Suprapubic skin (tissue), 4 donors: ENCODE results near the gene VWA3B. TPM values are rescaled to one million over a fixed set of nuclear protein-coding genes. Genes with fewer than 3 reads are reported as not detected.

Experiments used
- DNase-seq, 2 donors: peaks; one replicate each; pipeline ENCODE4 v3.0.0-alpha.2; 2019; ENCODE audit warnings: low spot score in 2 of 2
- H3K27ac ChIP-seq: fragments of 200-600 bp; sonication (generic); one replicate; pipeline ENCODE4 v1.5.1; 2019
- H3K27me3 ChIP-seq: fragments of 200-600 bp; sonication (generic); one replicate; pipeline ENCODE4 v1.5.1; 2019
- H3K36me3 ChIP-seq: fragments of 200-600 bp; sonication (generic); one replicate; pipeline ENCODE4 v1.5.1; 2019
- H3K4me1 ChIP-seq: fragments of 200-600 bp; sonication (generic); one replicate; pipeline ENCODE4 v1.5.1; 2019
- H3K4me3 ChIP-seq: fragments of 200-600 bp; sonication (generic); one replicate; pipeline ENCODE4 v1.5.1; 2019; ENCODE audit warnings: mild to moderate bottlenecking
- H3K9me3 ChIP-seq: fragments of 200-600 bp; sonication (generic); one replicate; pipeline ENCODE4 v1.5.1; 2019
- EP300 ChIP-seq: sonication (generic); formaldehyde crosslinking; IDR thresholded peaks from one replicate; pipeline ENCODE4 v1.6.1; 2017; ENCODE audit warnings: antibody characterized with exemption
- POLR2A ChIP-seq, 2 donors: fragments of 450-650 bp; IDR thresholded peaks; one replicate each; pipeline ENCODE4 v1.6.1; 2017; ENCODE audit warnings: antibody characterized with exemption in 2 of 2, mild to moderate bottlenecking in 2 of 2, moderate library complexity in 2 of 2
- POLR2AphosphoS5 ChIP-seq, 3 donors: sonication (generic); formaldehyde crosslinking; IDR thresholded peaks; one replicate each; pipeline ENCODE4 v1.6.1; 2017; ENCODE audit warnings: antibody characterized with exemption in 3 of 3
- WGBS: methylation state at CpG from one replicate; pipeline ENCODE4 v1.1.5; 2018; 5-methylcytosine and 5-hydroxymethylcytosine counted together
- total RNA-seq, 4 donors: library from RNA; depleted of rRNA; stranded (reverse); fragments of >200 nt; gene quantifications; one replicate each; pipeline ENCODE4 v1.1.0, GENCODE V29; 2016
- TF ChIP-seq, protein P1 (sequence below), 2 donors: fragments of 200-600 bp in 1 of 2; fragments of 450-650 bp in 1 of 2; sonication (generic) in 1 of 2; IDR thresholded peaks; one replicate each; pipeline ENCODE4 v1.5.1; 2016 to 2019; ENCODE audit warnings: antibody characterized with exemption in 2 of 2, mild to moderate bottlenecking in 1 of 2, moderate library complexity in 1 of 2

The VWA3B gene
- total RNA-seq, 4 donors from 2014 or later: not detected

DNA sequence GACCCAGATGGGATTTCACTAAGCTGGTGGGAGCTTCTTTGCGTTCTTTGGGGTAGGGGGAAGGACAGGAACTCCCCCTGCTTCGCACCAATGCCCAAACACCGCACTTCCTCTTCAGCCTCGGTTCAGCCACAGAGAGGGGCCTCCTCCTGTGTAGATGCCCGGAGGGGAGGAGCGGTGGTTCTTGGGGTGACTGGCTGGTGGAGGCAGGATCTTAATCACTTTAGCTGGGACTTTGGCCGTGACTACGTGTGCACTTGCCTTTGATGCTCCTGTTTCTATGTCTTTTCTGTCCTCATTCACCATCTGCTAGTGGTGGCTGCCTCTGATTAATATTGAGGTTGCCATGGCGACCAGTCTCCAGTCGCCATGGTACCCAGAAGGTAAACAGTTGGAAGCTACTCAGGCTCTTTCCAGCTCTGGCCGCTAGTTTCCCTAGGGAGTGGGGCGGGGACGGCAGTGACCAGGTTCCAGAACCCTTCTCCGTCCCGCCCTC, 261.1 kb downstream of the VWA3B start:
- TF ChIP-seq, protein P1, sequence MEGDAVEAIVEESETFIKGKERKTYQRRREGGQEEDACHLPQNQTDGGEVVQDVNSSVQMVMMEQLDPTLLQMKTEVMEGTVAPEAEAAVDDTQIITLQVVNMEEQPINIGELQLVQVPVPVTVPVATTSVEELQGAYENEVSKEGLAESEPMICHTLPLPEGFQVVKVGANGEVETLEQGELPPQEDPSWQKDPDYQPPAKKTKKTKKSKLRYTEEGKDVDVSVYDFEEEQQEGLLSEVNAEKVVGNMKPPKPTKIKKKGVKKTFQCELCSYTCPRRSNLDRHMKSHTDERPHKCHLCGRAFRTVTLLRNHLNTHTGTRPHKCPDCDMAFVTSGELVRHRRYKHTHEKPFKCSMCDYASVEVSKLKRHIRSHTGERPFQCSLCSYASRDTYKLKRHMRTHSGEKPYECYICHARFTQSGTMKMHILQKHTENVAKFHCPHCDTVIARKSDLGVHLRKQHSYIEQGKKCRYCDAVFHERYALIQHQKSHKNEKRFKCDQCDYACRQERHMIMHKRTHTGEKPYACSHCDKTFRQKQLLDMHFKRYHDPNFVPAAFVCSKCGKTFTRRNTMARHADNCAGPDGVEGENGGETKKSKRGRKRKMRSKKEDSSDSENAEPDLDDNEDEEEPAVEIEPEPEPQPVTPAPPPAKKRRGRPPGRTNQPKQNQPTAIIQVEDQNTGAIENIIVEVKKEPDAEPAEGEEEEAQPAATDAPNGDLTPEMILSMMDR (IDR thresholded peaks at IDR 0.05): no peak
- TF ChIP-seq POLR2A (IDR thresholded peaks at IDR 0.05): no peak
- no peak for TF ChIP-seq POLR2AphosphoS5 (IDR thresholded peaks at IDR 0.05)
- no peak for TF ChIP-seq EP300
- Histone ChIP-seq H3K4me3 (no peak overlapping the region), H3K27ac (no peak overlapping the region), H3K27me3 (peaks cover 76% of the 10 kb centered on the region), H3K36me3 (no peaks in the 10 kb centered on the region), H3K4me1 (peaks cover 19% of the 10 kb centered on the region), H3K9me3 (no peaks in the 10 kb centered on the region)
- WGBS: 10% methylated on average over 12 of the region's 15 CpGs
- DNase-seq: no peak

DNA sequence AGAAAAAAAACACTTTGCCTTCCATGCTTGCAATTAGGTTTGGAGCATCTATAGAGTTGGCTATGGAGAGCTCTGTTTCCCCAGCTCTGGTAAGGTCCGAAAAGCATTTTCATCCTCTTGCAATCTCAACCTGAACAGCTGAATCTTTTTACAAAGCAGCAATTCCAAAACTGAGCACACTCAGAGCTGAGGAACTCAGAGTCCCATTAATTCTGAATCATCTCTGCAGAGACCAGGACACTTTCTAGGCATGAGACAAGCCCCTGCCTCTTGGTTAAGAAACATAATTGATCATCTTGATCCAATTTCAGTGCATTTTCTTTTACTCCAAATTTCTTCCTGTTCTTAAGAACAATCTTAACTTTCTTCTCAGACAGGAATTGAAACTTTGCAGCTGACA, 263.4 kb downstream of the VWA3B start:
- no peaks in the 10 kb centered on the region for H3K36me3 ChIP-seq
- H3K4me3 ChIP-seq: no peak overlapping the region
- no peak overlapping the region for H3K27ac ChIP-seq
- WGBS: 92% methylated on average over 1 of the region's 1 CpG
- peaks cover 58% of the 10 kb centered on the region for H3K27me3 ChIP-seq
- peaks cover 19% of the 10 kb centered on the region for H3K4me1 ChIP-seq
- no peaks in the 10 kb centered on the region for H3K9me3 ChIP-seq
- no peak for DNase-seq
- no peak for TF ChIP-seq POLR2AphosphoS5 (IDR thresholded peaks at IDR 0.05)
- no peak for TF ChIP-seq POLR2A (IDR thresholded peaks at IDR 0.05)
- TF ChIP-seq, protein P1 (IDR thresholded peaks at IDR 0.05): no peak
- TF ChIP-seq EP300: no peak

DNA sequence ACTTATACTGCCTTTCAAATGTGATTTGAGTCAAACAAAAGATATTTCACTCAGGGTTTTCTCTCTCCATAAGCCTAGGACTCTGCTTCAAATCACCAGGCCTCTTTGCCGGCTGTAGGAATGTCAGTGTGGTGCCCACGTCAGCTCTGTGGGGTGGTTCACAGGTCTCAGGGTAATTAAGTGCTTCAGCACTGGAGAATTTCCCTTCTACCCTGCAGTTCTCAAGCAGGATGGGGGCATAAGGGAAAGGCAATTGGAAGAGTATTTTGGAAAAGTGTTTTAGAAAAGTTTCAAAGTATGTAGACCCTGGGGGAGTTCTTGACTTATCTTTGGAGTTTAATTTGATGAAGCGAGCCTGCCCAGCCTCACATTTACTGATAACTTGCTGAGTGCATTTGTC, 268.9 kb downstream of the VWA3B start:
- DNase-seq: no peak
- Histone ChIP-seq H3K27ac (no peak overlapping the region), H3K36me3 (no peaks in the 10 kb centered on the region), H3K9me3 (no peaks in the 10 kb centered on the region), H3K27me3 (peaks cover 3% of the 10 kb centered on the region), H3K4me3 (no peak overlapping the region), H3K4me1 (no peaks in the 10 kb centered on the region)
- TF ChIP-seq EP300: no peak
- no peak for TF ChIP-seq POLR2AphosphoS5 (IDR thresholded peaks at IDR 0.05)
- TF ChIP-seq, protein P1 (IDR thresholded peaks at IDR 0.05): no peak
- no peak for TF ChIP-seq POLR2A (IDR thresholded peaks at IDR 0.05)
- 57% methylated on average over 3 of the region's 3 CpGs for WGBS

DNA sequence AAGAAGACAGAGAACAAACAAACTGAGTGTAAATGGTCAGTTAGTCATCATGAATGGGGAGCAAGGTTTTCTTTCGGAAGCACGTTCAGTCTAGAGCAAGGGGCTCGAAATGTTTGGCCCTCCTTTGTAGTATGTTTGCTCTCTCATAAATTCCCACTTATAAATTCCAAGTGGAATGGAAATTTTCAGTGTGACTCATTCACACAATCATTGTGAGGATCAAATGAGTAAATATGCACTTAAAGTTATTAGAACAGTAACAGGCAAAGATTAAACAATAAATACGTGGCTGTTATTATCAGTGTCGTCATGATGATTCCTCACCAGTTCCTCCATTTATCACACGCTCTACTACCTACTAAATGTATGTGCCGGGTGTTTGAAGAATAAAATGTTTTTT, 269.8 kb downstream of the VWA3B start:
- no peak overlapping the region for H3K4me3 ChIP-seq
- 86% methylated on average over 7 of the region's 7 CpGs for WGBS
- H3K4me1 ChIP-seq: no peaks in the 10 kb centered on the region
- H3K9me3 ChIP-seq: no peaks in the 10 kb centered on the region
- no peak overlapping the region for H3K27ac ChIP-seq
- TF ChIP-seq POLR2AphosphoS5 (IDR thresholded peaks at IDR 0.05) (no peak), POLR2A (IDR thresholded peaks at IDR 0.05) (no peak), EP300 (no peak)
- TF ChIP-seq, protein P1 (IDR thresholded peaks at IDR 0.05): no peak
- DNase-seq: no peak
- H3K27me3 ChIP-seq: no peaks in the 10 kb centered on the region
- no peaks in the 10 kb centered on the region for H3K36me3 ChIP-seq

DNA sequence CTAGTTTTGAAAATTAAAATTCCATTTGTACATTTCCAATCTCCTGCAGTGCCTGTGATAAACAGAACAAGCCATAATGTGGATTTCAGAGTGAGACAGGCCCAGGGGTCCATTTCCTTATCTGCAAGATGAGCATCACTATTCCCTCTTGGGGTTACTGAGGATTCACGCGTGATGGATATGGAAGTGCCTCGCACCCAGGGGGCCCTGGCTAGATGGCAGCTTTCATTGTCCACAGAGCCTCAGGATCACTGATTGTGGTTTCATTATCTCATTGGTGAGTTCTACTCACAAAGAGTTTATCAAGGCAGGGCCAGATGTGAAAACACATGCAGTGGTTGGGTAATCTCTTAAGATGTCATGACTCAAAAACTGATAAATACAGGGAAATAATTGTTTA, 270.9 kb downstream of the VWA3B start:
- TF ChIP-seq POLR2AphosphoS5 (IDR thresholded peaks at IDR 0.05): no peak
- TF ChIP-seq POLR2A (IDR thresholded peaks at IDR 0.05): no peak
- TF ChIP-seq, protein P1 (IDR thresholded peaks at IDR 0.05): no peak
- TF ChIP-seq EP300: no peak
- Histone ChIP-seq H3K36me3 (no peaks in the 10 kb centered on the region), H3K27me3 (no peaks in the 10 kb centered on the region), H3K9me3 (no peaks in the 10 kb centered on the region), H3K4me1 (no peaks in the 10 kb centered on the region), H3K4me3 (no peak overlapping the region), H3K27ac (no peak overlapping the region)
- 90% methylated on average over 3 of the region's 3 CpGs for WGBS
- no peak for DNase-seq
